ENCODE results near the gene DCAF11. TPM values are rescaled to one million over a fixed set of nuclear protein-coding genes. Genes with fewer than 3 reads are reported as not detected.

Gene DCAF11
- total and polyA plus RNA-seq, 2 of the 13 experiments (the other 11 are each of a cell fraction or from before 2014, with no cell fraction given), result 150 to 257 TPM

GRCh38 chr14:24141097-24141880 is 26.7 kb downstream of the DCAF11 start, which contains the start of gene EMC9 (continued):
- TF ChIP-seq ARID5B (CRISPR knock-in tag; IDR thresholded peaks at IDR 0.05), result peak; percentile 61
- TF ChIP-seq FOXO1 (CRISPR knock-in tag; IDR thresholded peaks at IDR 0.05), result peak; percentile 29; the same call in 1 of the 2 replicates
- no peak for TF ChIP-seq PBX3 (CRISPR knock-in tag; IDR thresholded peaks at IDR 0.05; ENCODE audit: borderline replicate concordance)
- TF ChIP-seq KLF6 (CRISPR knock-in tag; IDR thresholded peaks at IDR 0.05), result peak; percentile 98
- peak; percentile 57 for TF ChIP-seq RXRB (CRISPR knock-in tag; IDR thresholded peaks at IDR 0.05; ENCODE audit: borderline replicate concordance)
- peak; percentile 90; the same call in 1 of the 2 replicates for TF ChIP-seq CREBL2 (CRISPR knock-in tag; IDR thresholded peaks at IDR 0.05; ENCODE audit: borderline replicate concordance)
- no peak for TF ChIP-seq TEAD3 (CRISPR knock-in tag; optimal IDR thresholded peaks at IDR 0.05; ENCODE audit: borderline replicate concordance)
- TF ChIP-seq MEF2D (CRISPR knock-in tag; IDR thresholded peaks at IDR 0.05), result peak; percentile 94
- TF ChIP-seq THAP7 (CRISPR knock-in tag; IDR thresholded peaks at IDR 0.05), result peak; percentile 88; the same call in 1 of the 2 replicates
- TF ChIP-seq MED8 (CRISPR knock-in tag; IDR thresholded peaks at IDR 0.05; ENCODE audit: insufficient replicate concordance), result peak; percentile 88
- TF ChIP-seq ZNF83 (CRISPR knock-in tag; IDR thresholded peaks at IDR 0.05; ENCODE audit: borderline replicate concordance), result peak; percentile 95
- TF ChIP-seq ZNF230 (CRISPR knock-in tag; IDR thresholded peaks at IDR 0.05), result peak; percentile 100
- peak; percentile 97 for TF ChIP-seq REXO4 (CRISPR knock-in tag; IDR thresholded peaks at IDR 0.05; ENCODE audit: borderline replicate concordance)
- TF ChIP-seq THAP8 (CRISPR knock-in tag; IDR thresholded peaks at IDR 0.05; ENCODE audit: borderline replicate concordance), result no peak
- peak; percentile 95 for TF ChIP-seq PCBP1 (IDR thresholded peaks at IDR 0.05; ENCODE audit: borderline replicate concordance, low read depth, low read length)
- TF ChIP-seq GTF2F1 (IDR thresholded peaks at IDR 0.05; ENCODE audit: low read length), result no peak
- TF ChIP-seq ZNF772 (CRISPR knock-in tag; IDR thresholded peaks at IDR 0.05), result peak; percentile 97
- TF ChIP-seq SMAD1 (CRISPR knock-in tag; IDR thresholded peaks at IDR 0.05; ENCODE audit: borderline replicate concordance, low read depth), result peak; percentile 71
- peak; percentile 92 for TF ChIP-seq ZNF160 (CRISPR knock-in tag; IDR thresholded peaks at IDR 0.05)
- TF ChIP-seq ZFP36 (IDR thresholded peaks at IDR 0.05; ENCODE audit: borderline replicate concordance, low read depth, low read length, partially characterized antibody), result no peak
- TF ChIP-seq ZSCAN22 (CRISPR knock-in tag; IDR thresholded peaks at IDR 0.05), result peak; percentile 89
- TF ChIP-seq RFX3 (CRISPR knock-in tag; IDR thresholded peaks at IDR 0.05), result no peak; the same call in 1 of the 2 replicates
